HG02588 (cell line): ENCODE measurements around the gene CACNA2D3.

Source experiments
- ATAC-seq: cut with Tn5 transposase; IDR thresholded peaks from one replicate; pipeline ENCODE4 v1.9.1; 2021; ENCODE audit warnings: mild to moderate bottlenecking, moderate library complexity; ENCODE audit not compliant: unreplicated experiment

The CACNA2D3 gene

GRCh38 chr3:54653456-54654195 is 531.3 kb downstream of the CACNA2D3 start:
- no peak for ATAC-seq

GRCh38 chr3:54654776-54655175 is 532.4 kb downstream of the CACNA2D3 start:
- no peak for ATAC-seq

- ATAC-seq, result no peak
These were observed 537.0 kb downstream of the CACNA2D3 start for GRCh38 chr3:54659347-54659746.

- no peak for ATAC-seq
These were observed 538.4 kb downstream of the CACNA2D3 start for GRCh38 chr3:54660714-54661132.

- no peak for ATAC-seq
These were observed 538.8 kb downstream of the CACNA2D3 start for GRCh38 chr3:54661151-54661550.

- no peak for ATAC-seq
These were observed 541.2 kb downstream of the CACNA2D3 start for GRCh38 chr3:54663501-54664011.

- no peak for ATAC-seq
These were observed 542.8 kb downstream of the CACNA2D3 start for GRCh38 chr3:54665016-54665600.

- no peak for ATAC-seq
These were observed 545.9 kb downstream of the CACNA2D3 start for GRCh38 chr3:54668236-54668635.

GRCh38 chr3:54670201-54671000 is 548.0 kb downstream of the CACNA2D3 start:
- ATAC-seq, result no peak

GRCh38 chr3:54671511-54671910 is 549.2 kb downstream of the CACNA2D3 start:
- ATAC-seq, result no peak

GRCh38 chr3:54676087-54676486 is 553.7 kb downstream of the CACNA2D3 start:
- ATAC-seq, result no peak

- no peak for ATAC-seq
These were observed 559.4 kb downstream of the CACNA2D3 start for GRCh38 chr3:54681706-54682105.

GRCh38 chr3:54685213-54685612 is 562.9 kb downstream of the CACNA2D3 start:
- ATAC-seq, result no peak

GRCh38 chr3:54691289-54691771 is 569.0 kb downstream of the CACNA2D3 start:
- ATAC-seq, result no peak

GRCh38 chr3:54696313-54696712 is 574.0 kb downstream of the CACNA2D3 start:
- no peak for ATAC-seq

- ATAC-seq, result no peak
These were observed 575.7 kb downstream of the CACNA2D3 start for GRCh38 chr3:54698054-54698453.

GRCh38 chr3:54703923-54704322 is 581.6 kb downstream of the CACNA2D3 start:
- no peak for ATAC-seq

- ATAC-seq, result no peak
These were observed 583.4 kb downstream of the CACNA2D3 start for GRCh38 chr3:54705730-54706129.

GRCh38 chr3:54706738-54707137 is 584.4 kb downstream of the CACNA2D3 start:
- no peak for ATAC-seq

GRCh38 chr3:54709785-54710184 is 587.4 kb downstream of the CACNA2D3 start:
- no peak for ATAC-seq

- ATAC-seq, result no peak
These were observed 588.6 kb downstream of the CACNA2D3 start for GRCh38 chr3:54710954-54711353.
